CD1c-positive myeloid dendritic cell (primary cell): ENCODE results near the gene ST8SIA1.

Experiments
- DNase-seq: peaks from one replicate; pipeline ENCODE4 v3.0.0-alpha.2; 2016; ENCODE audit errors: extremely low spot score

The ST8SIA1 gene

DNA sequence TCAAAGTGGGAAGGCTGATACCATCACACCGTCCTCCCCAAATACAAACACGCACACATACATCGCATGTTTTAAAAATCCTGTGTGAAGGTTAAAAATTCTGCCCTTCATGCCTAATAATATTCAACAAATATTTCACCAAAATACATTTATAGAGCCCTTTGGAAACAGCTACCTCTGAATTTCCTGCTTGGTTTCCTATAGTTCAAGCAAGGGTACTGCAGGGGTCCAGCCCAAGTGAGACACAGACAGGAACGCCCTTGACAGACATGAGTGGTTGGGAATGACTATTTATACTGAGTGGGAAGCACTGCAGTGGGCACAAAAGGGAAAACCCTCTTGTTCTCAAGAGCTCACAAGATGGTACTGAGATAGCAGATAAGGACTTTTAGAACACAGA lies 51.0 kb downstream of the ST8SIA1 start:
- no peak for DNase-seq

DNA sequence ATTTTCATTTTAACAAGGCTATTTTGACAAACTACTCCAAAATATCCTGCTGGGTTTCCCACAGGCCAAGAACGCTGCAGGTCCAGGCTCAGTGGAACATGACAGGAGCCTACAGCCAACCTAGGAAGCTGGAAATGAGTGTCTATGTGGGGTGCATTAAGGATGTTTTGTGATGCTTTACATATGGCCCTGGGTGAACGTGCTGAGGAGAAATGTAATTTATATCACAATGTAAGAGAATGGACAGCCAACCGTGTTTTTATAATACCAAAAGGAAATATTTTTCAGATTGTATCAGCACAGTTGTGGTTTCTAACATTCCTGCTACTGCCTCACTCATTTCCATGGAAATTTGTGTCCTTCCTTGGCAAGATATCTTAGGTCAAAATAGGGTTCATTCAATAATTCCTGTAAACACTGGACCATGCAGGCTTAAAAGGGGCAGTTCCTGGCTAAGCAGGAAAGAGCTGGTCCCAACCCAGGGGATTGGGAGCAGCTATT lies 51.5 kb downstream of the ST8SIA1 start:
- no peak for DNase-seq

DNA sequence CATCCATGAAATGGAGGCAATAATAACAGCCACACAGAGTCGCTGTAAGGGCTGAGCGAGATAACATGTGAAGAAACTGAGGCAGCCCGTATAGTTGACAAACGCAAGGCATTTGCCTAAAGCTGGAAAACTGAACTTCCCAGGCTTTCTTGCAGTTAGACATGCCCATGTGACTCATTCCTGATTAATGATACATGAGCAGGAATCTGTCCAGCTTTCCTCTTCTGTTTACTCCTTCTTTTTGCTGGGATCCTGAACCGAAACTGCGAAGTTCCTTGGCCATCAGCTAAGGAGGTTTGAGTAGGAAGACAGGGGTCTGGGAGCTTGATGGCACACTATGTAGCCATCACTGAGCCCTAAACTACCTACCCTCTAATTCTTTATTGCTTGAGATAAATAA lies 52.2 kb downstream of the ST8SIA1 start:
- DNase-seq: no peak

DNA sequence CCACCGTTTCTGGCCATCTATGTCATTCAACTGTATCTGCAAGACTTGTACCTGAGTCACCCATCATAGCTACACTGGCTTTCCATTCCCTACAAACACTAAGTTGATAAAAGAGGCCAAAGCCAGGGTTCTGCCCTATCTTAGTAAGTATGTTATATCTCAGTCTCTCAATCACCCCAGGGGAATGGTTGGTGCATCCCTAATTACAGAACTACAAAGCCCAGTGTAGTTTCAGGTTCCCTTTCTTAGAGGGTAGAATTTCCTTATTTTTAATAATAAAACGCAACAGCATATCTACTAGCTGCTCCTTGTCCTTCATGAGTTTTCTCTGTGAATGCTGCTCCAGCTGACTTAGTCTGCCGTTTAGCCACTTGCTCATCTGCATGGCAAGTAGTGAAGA lies 57.6 kb downstream of the ST8SIA1 start:
- DNase-seq: peak; percentile 27

DNA sequence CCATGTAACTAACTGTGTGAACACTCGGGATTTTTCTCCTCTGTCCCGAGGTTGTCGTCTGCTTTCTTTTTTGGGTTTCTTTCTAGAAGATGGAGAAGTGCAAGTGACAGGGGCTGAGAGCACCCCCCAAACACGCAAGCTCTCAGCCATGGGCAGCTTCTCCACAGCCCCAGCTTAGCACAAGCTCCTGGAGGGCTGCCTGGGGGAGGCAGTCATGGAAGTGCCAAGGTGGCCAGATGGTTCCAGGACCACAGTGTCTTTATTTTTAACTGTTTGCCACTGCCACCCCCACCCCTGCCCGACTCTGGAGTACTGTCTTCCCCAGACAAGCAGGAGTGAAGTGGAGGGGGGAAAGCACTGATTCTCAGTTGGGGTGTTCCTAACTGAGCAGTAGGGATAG lies 58.2 kb downstream of the ST8SIA1 start:
- no peak for DNase-seq

DNA sequence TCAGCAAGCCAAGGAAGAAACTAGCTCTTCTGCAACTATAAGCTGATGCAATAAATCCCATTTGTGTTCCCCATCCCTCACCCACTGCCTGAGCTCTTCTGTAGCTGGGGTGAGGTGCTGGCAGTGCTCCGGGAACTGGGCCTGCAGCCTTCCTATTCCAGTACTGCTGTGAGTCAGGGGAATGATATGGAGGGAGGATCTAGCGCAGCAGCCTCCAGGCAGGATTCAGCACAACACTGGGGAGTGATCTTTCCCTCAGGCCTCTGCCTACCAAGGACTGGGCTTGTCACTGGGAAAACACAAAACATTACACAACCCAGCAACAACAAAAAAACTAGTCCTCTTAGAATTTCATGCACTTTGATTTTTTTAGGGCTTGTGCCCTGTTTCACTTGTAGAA lies 58.7 kb downstream of the ST8SIA1 start:
- DNase-seq: peak; percentile 2

DNA sequence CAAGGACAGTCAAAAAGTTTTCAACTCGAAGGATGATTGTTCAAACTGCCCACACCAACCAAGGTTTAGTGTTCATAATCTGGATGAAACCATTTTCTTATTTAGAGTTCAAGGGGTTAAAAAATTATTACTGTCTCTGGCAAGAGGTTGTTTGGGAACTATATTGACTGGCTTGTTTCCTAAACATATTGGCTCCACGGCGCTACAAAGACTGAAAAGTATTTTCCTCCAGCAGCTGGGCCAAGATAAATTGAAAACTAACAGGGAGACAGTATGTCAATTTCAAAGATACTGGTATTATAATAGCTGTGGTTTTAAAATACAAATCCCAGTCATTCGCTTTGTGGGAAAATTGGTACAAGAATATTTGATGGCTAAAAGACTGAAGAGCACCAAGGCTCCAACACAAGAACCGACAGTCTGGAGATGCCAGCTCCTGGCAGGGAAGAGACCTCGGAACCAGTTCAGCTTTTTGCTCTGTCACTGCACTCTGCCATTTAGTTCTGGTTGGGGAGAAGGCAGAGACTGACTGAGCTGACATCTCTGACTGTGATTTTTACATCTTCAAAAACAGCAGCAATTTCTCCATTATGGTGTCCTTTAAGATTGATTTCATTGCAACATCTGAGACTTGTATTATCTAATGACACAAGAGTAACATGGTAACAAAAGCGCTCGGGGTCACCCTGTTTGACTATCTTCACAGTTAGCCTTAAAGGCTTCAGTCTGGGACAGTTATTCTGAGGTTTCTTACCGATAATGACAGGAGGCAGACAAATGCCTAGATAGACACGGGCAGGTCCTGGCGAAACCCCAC lies 62.0 kb downstream of the ST8SIA1 start:
- no peak for DNase-seq

DNA sequence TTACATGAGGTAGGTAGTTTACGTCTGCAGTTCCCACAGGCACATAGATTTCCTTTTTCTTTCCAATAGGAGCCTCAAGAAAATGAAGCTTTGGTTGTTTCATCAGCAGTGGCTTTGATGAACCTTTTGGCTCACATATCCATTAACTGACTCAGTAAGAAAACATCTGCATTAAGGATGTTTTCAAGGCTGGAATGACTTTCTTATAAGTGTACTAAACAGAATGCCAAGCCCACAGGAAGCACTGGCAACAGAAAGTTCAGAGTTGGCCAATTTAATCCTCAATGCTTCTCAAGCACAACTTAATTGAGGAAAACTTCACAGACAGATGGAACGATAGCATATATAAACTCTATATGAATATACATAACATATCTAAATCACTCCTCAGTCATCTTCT lies 63.5 kb downstream of the ST8SIA1 start:
- no peak for DNase-seq

DNA sequence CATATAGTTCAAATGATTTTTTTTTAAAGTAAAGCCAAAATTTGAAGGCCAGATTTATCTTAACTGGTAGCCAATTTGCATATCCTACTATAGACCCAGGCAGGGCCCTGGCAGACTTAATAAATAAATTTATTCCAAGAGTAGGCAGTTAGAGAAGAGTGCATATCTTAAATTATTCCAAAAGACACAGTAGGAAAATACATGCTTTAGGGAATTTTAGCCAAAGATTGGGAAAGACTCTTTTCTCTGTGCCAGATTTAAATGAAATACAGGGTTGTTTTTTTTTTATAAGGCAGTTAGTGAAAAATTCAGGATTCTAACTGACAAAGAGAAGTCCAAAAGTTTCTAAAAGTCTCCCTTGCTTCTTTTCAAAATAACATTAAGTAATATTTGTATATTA lies 65.5 kb downstream of the ST8SIA1 start:
- DNase-seq: no peak

DNA sequence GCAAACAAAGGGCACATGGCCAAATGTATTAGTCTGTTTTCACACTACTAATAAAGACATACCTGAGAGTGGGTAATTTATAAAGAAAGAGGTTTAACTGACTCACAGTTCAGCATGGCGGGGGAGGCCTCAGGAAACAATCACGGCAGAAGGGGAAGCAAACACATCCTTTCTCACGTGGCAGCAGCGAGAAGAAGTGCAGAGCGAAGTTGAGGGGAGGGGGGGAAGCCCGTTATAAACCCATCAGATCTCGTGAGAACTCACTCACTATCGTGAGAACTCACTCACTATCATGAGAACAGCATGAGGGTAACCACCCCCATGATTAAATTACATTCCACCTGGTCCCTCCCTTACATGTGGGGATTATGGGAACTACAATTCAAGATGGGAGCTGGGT lies 66.1 kb downstream of the ST8SIA1 start:
- no peak for DNase-seq

DNA sequence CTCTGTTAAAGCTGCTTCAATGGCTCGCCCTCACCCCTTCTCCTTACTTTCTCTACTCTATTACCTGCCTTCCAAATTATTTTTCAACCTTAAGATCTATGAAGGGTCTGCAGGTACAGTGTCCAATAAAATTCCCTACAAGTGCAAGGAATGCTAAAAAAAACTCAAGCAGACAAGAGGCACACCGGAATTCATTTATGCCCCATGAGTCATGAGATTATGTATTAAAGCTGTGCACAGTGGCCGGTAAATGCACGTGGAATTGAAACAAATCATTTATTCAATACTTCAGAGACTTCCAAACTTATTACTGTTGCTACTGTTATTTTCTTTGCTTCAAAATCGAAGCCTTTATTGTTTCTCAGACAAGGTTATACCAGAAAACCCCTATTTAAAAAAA lies 68.4 kb downstream of the ST8SIA1 start:
- DNase-seq: no peak

DNA sequence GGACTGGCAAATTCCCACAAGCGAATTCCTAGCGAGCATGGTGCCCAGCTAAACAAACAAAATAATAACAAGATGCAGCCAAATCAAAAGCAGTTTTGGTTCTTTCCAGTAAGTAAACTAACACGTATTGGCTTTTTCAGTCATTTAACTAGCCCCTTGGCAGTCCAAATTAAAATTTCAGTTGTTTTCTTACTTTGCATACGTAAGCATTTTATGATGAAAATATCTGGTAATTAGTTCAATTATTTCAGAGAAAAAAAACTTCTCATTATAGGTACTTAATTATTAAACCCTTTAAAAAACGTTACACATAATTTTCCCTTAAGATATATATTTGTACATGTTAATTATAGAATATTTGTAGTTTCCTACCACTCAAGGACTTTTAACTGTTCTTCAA lies 70.1 kb downstream of the ST8SIA1 start:
- no peak for DNase-seq

DNA sequence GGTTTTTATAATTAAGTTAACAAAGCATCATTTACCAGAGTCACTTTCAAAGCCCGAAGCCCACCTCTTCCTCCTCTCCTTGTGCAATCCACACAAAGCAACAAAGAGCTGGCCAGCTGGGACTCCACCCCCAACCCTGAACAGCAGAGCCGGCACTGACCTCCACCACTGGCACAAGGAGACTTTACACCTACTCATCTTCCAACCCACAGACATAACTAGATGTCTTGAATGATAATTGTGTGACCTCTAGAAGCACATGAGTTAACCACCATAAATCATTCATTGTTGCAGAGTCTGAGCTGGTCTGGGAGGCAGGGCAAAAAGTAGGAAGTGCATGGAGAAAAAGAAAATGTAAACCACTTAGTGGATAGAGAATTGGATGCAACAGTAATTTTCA lies 72.2 kb downstream of the ST8SIA1 start:
- no peak for DNase-seq

DNA sequence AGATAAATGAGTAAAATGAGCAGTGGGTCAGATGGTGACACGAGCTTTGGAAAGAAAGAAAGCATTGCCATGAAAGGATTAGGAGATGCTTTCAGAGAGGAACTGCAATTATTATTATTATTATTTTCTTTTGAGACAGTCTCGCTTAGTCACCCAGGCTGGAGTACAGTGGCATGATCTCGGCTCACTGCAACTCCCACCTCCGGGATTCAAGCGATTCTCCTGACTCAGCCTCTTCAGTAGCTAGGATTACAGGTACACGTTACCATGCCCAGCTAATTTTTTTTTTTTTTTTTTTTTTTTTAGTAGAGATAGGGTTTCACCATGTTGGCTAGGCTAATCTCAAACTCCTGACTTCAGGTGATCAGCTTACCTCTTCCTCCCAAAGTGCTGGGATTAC lies 77.4 kb downstream of the ST8SIA1 start:
- no peak for DNase-seq

DNA sequence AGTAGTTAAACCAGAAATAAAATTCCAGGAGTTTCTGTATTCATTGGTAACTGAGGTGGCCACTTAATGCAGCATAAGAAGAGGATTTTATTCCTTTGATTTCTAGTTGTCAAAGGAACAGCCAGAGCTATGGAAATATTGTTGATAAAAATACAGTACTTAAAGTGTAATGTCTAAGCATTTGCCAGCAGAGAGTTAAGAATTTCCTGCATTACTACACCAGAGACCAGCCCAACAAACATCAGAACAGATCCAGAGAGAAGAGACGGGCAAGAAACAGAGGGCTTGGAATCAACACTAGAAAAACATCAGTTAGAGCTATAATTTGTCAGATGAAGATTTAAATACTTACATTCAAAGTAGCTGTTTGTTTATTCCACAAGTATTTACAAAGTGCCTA lies 77.9 kb downstream of the ST8SIA1 start:
- DNase-seq: no peak

DNA sequence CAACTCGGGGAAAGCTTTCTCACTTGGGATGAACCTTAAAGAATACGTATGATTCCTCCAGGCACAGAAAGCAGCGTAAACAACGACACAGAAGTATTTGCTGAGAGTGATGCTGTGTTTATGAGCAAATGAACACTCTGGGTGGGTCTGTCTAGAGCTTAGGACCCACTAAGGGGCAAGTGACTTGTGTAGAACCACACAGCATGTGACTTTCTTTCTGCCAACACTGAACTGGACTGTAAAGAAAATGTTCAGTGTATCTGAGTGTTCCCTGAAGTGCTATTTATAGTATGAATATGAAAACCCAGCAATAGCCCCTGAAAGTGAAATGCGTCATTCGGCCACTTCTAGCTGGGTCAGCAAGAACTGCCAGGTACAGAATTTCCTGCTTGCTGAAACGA lies 78.5 kb downstream of the ST8SIA1 start:
- DNase-seq: no peak

DNA sequence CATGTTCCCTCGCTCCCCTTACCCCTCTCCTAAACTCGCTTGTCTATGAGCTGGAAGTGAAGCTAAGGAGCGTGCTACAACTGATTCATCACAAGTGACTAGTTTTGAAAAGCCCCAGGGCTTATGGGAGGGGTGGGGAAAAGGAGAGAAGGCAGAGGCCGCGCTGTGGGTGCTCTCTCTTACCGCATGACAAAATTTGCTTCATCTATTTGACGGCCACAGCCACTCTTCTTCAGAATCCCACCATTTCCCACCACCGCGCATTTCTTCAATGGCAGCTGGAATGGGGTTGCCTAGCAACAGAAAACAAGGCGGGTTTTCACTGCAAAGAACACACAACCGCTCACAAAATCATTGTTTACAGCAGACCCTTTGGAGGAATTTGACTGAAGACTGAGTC lies 79.4 kb downstream of the ST8SIA1 start:
- no peak for DNase-seq

DNA sequence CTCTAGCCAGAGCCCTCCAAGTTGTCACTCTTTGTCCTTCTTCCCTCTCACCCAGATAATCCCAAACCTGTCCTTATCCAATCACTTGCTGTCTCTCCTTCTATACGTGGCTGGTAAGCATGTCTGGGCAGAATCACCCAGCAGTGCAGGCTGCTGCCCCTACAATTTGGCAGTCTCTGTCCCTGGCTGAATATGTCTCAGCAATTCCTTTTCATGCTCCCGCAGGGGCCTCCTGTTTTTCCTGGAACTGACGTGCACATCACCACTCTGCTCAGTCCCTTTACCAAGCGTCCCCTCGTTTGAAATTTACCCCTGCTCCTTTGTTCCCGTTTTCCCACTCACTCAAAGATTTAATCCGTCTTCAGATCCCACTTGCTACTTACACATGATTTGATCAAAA lies 80.0 kb downstream of the ST8SIA1 start:
- DNase-seq: no peak

DNA sequence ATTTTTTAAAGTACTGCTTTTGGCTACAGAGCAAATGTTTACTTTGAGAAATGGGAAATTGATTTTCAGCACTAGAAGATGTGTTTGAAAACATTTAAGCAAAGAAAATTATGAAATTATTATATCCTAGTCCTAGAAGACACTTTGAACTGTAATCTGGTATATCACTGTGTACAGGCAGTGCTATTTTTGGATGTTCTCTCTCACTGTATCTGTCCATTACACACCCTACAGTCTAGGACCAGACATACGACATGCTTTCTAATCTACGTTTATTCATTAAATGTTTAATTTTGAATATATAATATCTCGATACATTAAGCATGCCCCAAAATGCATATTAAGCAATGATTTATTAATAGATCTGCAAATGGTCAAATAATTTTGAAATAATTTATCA lies 82.5 kb downstream of the ST8SIA1 start:
- DNase-seq: no peak

DNA sequence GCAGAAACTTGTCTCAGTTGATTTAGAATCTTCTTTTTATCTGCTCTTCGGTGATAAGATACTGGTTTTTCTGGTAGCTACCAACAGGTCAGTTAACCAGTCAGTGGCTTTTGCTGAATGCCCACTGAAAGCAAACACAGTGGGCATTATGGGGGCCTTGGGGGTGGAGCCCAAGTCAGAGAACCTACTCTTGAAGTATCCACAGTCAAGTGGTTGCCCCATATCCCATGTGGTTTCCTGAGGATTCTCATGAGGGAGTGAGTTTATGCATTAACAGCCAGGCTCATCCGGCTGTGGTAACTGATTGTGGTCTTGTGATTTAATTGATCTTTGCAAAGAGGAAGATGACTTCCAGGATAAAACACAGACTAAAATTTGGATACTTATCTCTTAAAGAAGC lies 83.7 kb downstream of the ST8SIA1 start:
- DNase-seq: no peak

DNA sequence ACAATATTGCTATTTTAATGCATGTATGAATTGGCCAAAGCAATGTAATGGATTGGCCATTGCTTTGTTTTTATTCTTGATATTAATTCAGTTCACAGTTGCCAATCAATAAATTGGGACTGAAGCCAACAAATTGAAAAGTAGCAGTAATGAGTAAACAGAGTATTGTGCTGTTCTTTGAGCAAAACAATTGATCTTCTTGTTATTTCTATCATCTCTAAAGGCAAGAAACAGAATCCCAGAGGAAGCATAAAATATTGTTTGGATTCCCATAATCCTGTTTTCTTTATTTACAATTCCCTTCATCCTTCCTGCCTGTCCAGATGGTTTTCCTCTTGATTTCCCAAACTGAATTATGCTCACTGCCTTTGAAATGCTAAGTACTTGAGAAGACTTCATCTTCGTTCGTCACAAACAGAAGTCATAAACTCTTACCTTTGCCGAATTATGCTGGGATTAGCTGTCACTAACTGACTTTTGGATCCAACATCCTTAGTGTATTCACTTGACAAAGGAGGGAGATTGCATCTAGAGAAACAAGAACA lies 85.9 kb downstream of the ST8SIA1 start:
- DNase-seq: no peak

DNA sequence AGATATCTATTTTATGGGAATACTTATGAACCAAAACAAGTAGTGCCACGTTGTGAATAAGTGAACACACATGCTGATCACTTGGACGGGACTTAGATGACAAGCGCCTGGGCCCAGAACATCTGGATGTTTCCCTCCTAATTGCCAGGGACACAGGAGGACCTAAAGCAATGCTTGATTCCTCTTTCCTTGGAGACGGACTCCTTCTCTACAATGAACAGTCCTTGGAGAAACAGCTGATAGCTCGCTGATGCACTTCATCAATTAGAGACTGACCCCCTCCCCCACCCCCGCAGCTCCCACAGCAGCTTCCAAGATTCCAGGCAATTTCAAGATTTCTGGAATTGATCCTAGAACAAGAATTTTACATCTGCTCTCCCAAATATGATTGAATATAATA lies 86.4 kb downstream of the ST8SIA1 start:
- DNase-seq: no peak

DNA sequence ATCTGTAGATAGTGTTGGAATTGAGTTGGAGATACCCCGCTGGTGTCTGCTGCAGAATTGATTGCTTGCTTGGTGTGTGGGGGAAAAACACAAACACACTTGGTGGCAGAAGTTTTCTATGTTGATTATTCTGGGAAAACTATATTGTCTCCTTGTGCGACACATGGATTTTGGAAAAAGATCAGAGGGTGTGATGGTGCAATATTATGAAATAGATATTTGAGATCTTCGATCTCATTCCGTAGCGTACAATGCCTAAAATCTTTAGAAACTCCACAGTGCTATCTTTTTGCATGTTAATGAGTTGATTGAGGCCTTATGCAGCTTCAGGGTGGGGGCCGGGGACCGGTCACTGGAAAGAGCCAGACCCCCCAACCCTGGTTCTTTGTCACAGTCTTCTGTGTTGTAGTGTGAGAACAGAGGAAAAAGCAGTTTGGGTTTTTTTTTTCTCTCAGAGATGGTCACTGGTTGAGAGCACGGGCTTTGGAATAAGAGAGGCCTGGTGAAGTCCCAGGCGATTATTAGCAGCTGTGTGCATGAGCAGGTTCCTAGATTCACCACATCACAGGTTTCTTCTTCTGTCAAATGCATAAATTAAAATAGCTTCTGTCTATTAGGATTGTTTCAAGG lies 88.2 kb downstream of the ST8SIA1 start:
- DNase-seq: no peak
